Adipose tissue (tissue), 3 donors: Measurements from ENCODE around the gene SLC9B1. TPM values are rescaled to one million over a fixed set of nuclear protein-coding genes. Genes with fewer than 3 reads are reported as not detected.
A peak's percentile ranks its signal among the peaks of the same experiment; 100 is the strongest.
"Not testable (repeated sequence)": the region's sequence is repeated elsewhere in the genome, so short reads cannot be mapped to it uniquely, and the experiment has no call there.

ENCODE experiments used
- H3K27ac ChIP-seq: one replicate; pipeline ENCODE4 v1.5.1; 2013; ENCODE audit warnings: low read depth, low read length
- WGBS, 3 donors: extraction: QIAGEN DNeasy Blood & Tissue Kit; methylation state at CpG; one replicate each; pipeline ENCODE4 v1.1.7; 2013; 5-methylcytosine and 5-hydroxymethylcytosine counted together
- polyA plus RNA-seq, 3 donors: library from polyadenylated mRNA; stranded (reverse); fragments of 200-250 nt; gene quantifications; one replicate each; pipeline ENCODE4 v1.2.3, GENCODE V29; 2013
- donor health status: healthy with polysubstance abuse.
- donor health status: Bipolar disorder and iron deficiency.
- donor health status: healthy.

SLC9B1 gene
- polyA plus RNA-seq, 3 donors: 0.18 to 0.79 (median 0.37) TPM

- 64 to 84% (median 74%) methylated on average over 2 of the region's 2 CpGs for WGBS, 3 donors
- H3K27ac ChIP-seq: no peak overlapping the region
These were observed 117.7 kb downstream of the SLC9B1 start for GRCh38 chr4:102901804-102902203.

- 70 to 88% (median 87%) methylated on average over 3 of the region's 3 CpGs for WGBS, 3 donors
- not testable (repeated sequence) for H3K27ac ChIP-seq
These were observed 121.9 kb downstream of the SLC9B1 start for GRCh38 chr4:102897610-102898009.

GRCh38 chr4:102896547-102896946, 123.0 kb downstream of the SLC9B1 start:
- H3K27ac ChIP-seq: not testable (repeated sequence)
- WGBS, 3 donors: 87 to 93% (median 92%) methylated on average over 5 of the region's 5 CpGs

GRCh38 chr4:102889866-102890265, 129.6 kb downstream of the SLC9B1 start:
- not testable (repeated sequence) for H3K27ac ChIP-seq

GRCh38 chr4:102888570-102888969, 130.9 kb downstream of the SLC9B1 start:
- 93 to 96% (median 94%) methylated on average over 2 of the region's 2 CpGs for WGBS, 3 donors
- H3K27ac ChIP-seq: not testable (repeated sequence)

More at GRCh38 chr4:102889866-102890265, 129.6 kb downstream of the SLC9B1 start:
- 85 to 91% (median 91%) methylated on average over 3 of the region's 3 CpGs for WGBS, 3 donors

- H3K27ac ChIP-seq: no peak overlapping the region
- 95 to 100% (median 97%) methylated on average over 2 of the region's 2 CpGs for WGBS, 3 donors
These were observed 136.2 kb downstream of the SLC9B1 start for GRCh38 chr4:102883278-102883677.

- H3K27ac ChIP-seq: no peak overlapping the region
- WGBS, 3 donors: 49 to 100% (median 92%) methylated on average over 1 of the region's 1 CpG
These were observed 138.2 kb downstream of the SLC9B1 start for GRCh38 chr4:102881343-102881742.

GRCh38 chr4:102878901-102879300, 140.6 kb downstream of the SLC9B1 start:
- H3K27ac ChIP-seq: no peak overlapping the region
- WGBS, 3 donors: 81 to 93% (median 86%) methylated on average over 3 of the region's 3 CpGs

GRCh38 chr4:102878349-102878748, 141.2 kb downstream of the SLC9B1 start:
- not testable (repeated sequence) for H3K27ac ChIP-seq
- WGBS, 3 donors: 37 to 45% (median 45%) methylated on average over 4 of the region's 4 CpGs

GRCh38 chr4:102877477-102878106, 141.9 kb downstream of the SLC9B1 start:
- WGBS, 3 donors: 100% methylated on average over 3 of the region's 3 CpGs
- H3K27ac ChIP-seq: not testable (repeated sequence)

GRCh38 chr4:102871772-102872171, 147.7 kb downstream of the SLC9B1 start:
- WGBS, 3 donors: 50 to 65% (median 61%) methylated on average over 2 of the region's 2 CpGs
- H3K27ac ChIP-seq: no peak overlapping the region

- 3 to 11% (median 10%) methylated on average over 19 of the region's 19 CpGs for WGBS, 3 donors
- no peak overlapping the region for H3K27ac ChIP-seq
These were observed 149.8 kb downstream of the SLC9B1 start for GRCh38 chr4:102869569-102870197.

GRCh38 chr4:102868781-102869568, 150.5 kb downstream of the SLC9B1 start, which contains the start of gene CISD2:
CISD2 (plus strand) TSS chr4:102868992; CDS start chr4:102869085, 93 bp downstream.
- WGBS, 3 donors: 0% methylated on average over 69 to 71 of the region's 71 CpGs
- peak within 1 kb of the TSS; percentile 88 for H3K27ac ChIP-seq

- 4 to 9% (median 8%) methylated on average over 23 of the region's 23 CpGs for WGBS, 3 donors
- peak overlapping the region; percentile 88 for H3K27ac ChIP-seq
These were observed 151.2 kb downstream of the SLC9B1 start for GRCh38 chr4:102868153-102868780.

GRCh38 chr4:102867278-102868152, 152.0 kb downstream of the SLC9B1 start:
- no peak overlapping the region for H3K27ac ChIP-seq
- WGBS, 3 donors: 74 to 79% (median 76%) methylated on average over 12 of the region's 12 CpGs

- WGBS, 3 donors: 97 to 100% (median 98%) methylated on average over 5 of the region's 5 CpGs
- H3K27ac ChIP-seq: not testable (repeated sequence)
These were observed 154.2 kb downstream of the SLC9B1 start for GRCh38 chr4:102865327-102865726.

- no peak overlapping the region for H3K27ac ChIP-seq
- WGBS, 3 donors: 97 to 100% (median 100%) methylated on average over 1 of the region's 1 CpG
These were observed 156.8 kb downstream of the SLC9B1 start for GRCh38 chr4:102862747-102863146.

GRCh38 chr4:102862016-102862415, 157.5 kb downstream of the SLC9B1 start:
- no peak overlapping the region for H3K27ac ChIP-seq
- 57 to 92% (median 62%) methylated on average over 1 of the region's 1 CpG for WGBS, 3 donors
